GM23338 (cell line): ENCODE data around the gene OR51D1. TPM values are rescaled to one million over a fixed set of nuclear protein-coding genes. Genes with fewer than 3 reads are reported as not detected.

ENCODE experiments used
- ATAC-seq: fragments of 200-7000 bp; cut with Tn5 transposase; 3 replicates; pipeline ENCODE4 v1.9.1; 2020
- DNase-seq: peaks from one replicate; pipeline ENCODE4 v3.0.0-alpha.2; 2015; ENCODE audit warnings: low spot score
- H2AFZ ChIP-seq: fragments of 200-600 bp; sonication (generic); 2 replicates; pipeline ENCODE4 v1.8.0; 2016; ENCODE audit warnings: antibody characterized with exemption, mild to moderate bottlenecking, moderate library complexity
- H3F3A ChIP-seq: fragments of 200-600 bp; sonication (generic); replicated peaks from 2 replicates; pipeline ENCODE4 v1.8.0; 2017; ENCODE audit warnings: antibody characterized with exemption, mixed run types, low read depth
- H3K27ac ChIP-seq: fragments of 200-600 bp; sonication (generic); 2 replicates; pipeline ENCODE4 v1.6.1; 2016; ENCODE audit warnings: low read depth
- H3K27me3 ChIP-seq: fragments of 200-600 bp; sonication (generic); 2 replicates; pipeline ENCODE4 v1.8.0; 2016; ENCODE audit warnings: mild to moderate bottlenecking, mixed run types, moderate library complexity; ENCODE audit not compliant: insufficient read depth
- H3K36me3 ChIP-seq: fragments of 200-600 bp; sonication (generic); 2 replicates; pipeline ENCODE4 v1.8.0; 2016; ENCODE audit warnings: mild to moderate bottlenecking; ENCODE audit not compliant: insufficient read depth
- H3K4me1 ChIP-seq: fragments of 200-600 bp; sonication (generic); 2 replicates; pipeline ENCODE4 v1.8.0; 2016; ENCODE audit warnings: mild to moderate bottlenecking, moderate library complexity; ENCODE audit not compliant: insufficient read depth
- H3K4me2 ChIP-seq: fragments of 200-600 bp; sonication (generic); 2 replicates; pipeline ENCODE4 v1.7.1; 2017; ENCODE audit warnings: mixed run types
- H3K4me3 ChIP-seq: fragments of 200-600 bp; sonication (generic); 2 replicates; pipeline ENCODE4 v1.6.1; 2016; ENCODE audit warnings: mixed run types
- H3K79me2 ChIP-seq: fragments of 200-600 bp; sonication (generic); replicated peaks from 2 replicates; pipeline ENCODE4 v1.8.0; 2017; ENCODE audit warnings: mild to moderate bottlenecking; ENCODE audit not compliant: insufficient read depth
- H3K9me2 ChIP-seq: fragments of 200-600 bp; sonication (generic); 2 replicates; pipeline ENCODE4 v1.8.0; 2017; ENCODE audit not compliant: insufficient read depth
- H4K20me1 ChIP-seq: fragments of 200-600 bp; sonication (generic); replicated peaks from 2 replicates; pipeline ENCODE4 v1.8.0; 2017; ENCODE audit warnings: mild to moderate bottlenecking; ENCODE audit not compliant: insufficient read depth
- H3K27ac Mint-ChIP-seq: 2 replicates; pipeline ENCODE4 v1.8.0; 2020; ENCODE audit warnings: inconsistent platforms, mild to moderate bottlenecking, moderate library complexity, mixed read lengths
- H3K27me3 Mint-ChIP-seq: 3 replicates; pipeline ENCODE4 v1.8.0; 2022; ENCODE audit warnings: low read depth, mild to moderate bottlenecking, moderate library complexity, mixed read lengths, inconsistent platforms; ENCODE audit not compliant: insufficient read depth, poor library complexity
- H3K36me3 Mint-ChIP-seq: 3 replicates; pipeline ENCODE4 v1.8.0; 2021; ENCODE audit warnings: low read depth, mild to moderate bottlenecking, inconsistent platforms, moderate library complexity, mixed read lengths
- H3K4me1 Mint-ChIP-seq: 3 replicates; pipeline ENCODE4 v1.8.0; 2020; ENCODE audit warnings: mild to moderate bottlenecking, inconsistent platforms, mixed read lengths
- H3K4me3 Mint-ChIP-seq: 3 replicates; pipeline ENCODE4 v1.8.0; 2021; ENCODE audit warnings: moderate library complexity, mild to moderate bottlenecking, inconsistent platforms, mixed read lengths
- H3K9me3 Mint-ChIP-seq: 3 replicates; pipeline ENCODE4 v1.8.0; 2020; ENCODE audit warnings: moderate library complexity, mild to moderate bottlenecking, inconsistent platforms, mixed read lengths
- CREB1 ChIP-seq: fragments of 250-450 bp; sonication (Bioruptor Pico); IDR thresholded peaks from 2 replicates; pipeline ENCODE4 v1.5.0; 2020; ENCODE audit warnings: low read depth, mild to moderate bottlenecking, moderate library complexity
- CTCF ChIP-seq, 2 experiments: fragments of 200-600 bp in 1 of 2; sonication (generic) in 1 of 2; conservative IDR thresholded peaks; 2 replicates each; pipeline versions ENCODE4 v1.5.1 to v1.6.1; 2016 to 2017; ENCODE audit warnings: antibody characterized with exemption in 2 of 2, low read depth in 2 of 2, mild to moderate bottlenecking in 2 of 2, moderate library complexity in 1 of 2
- EZH2 ChIP-seq: fragments of 200-600 bp; sonication (generic); IDR thresholded peaks from one replicate; pipeline ENCODE4 v1.8.0; 2017; ENCODE audit warnings: antibody characterized with exemption, mild to moderate bottlenecking, low read depth; ENCODE audit not compliant: unreplicated experiment
- EZH2phosphoT487 ChIP-seq: fragments of 200-600 bp; sonication (generic); IDR thresholded peaks from one replicate; pipeline ENCODE4 v1.8.1; 2018; ENCODE audit warnings: antibody characterized with exemption; ENCODE audit not compliant: unreplicated experiment
- JUNB ChIP-seq: IDR thresholded peaks from one replicate; pipeline ENCODE4 v1.6.1; 2016; ENCODE audit warnings: antibody characterized with exemption; ENCODE audit not compliant: unreplicated experiment
- NANOG ChIP-seq: IDR thresholded peaks from 2 replicates; pipeline ENCODE4 v1.6.1; 2016; ENCODE audit warnings: antibody characterized with exemption, borderline replicate concordance
- POLR2AphosphoS5 ChIP-seq: IDR thresholded peaks from 2 replicates; pipeline ENCODE4 v1.6.1; 2016; ENCODE audit warnings: antibody characterized with exemption, low read depth
- REST ChIP-seq: IDR thresholded peaks from one replicate; pipeline ENCODE4 v1.6.1; 2018; ENCODE audit warnings: antibody characterized with exemption; ENCODE audit not compliant: unreplicated experiment
- STAT1 ChIP-seq: IDR thresholded peaks from one replicate; pipeline ENCODE4 v1.6.1; 2016; ENCODE audit warnings: antibody characterized with exemption; ENCODE audit not compliant: unreplicated experiment
- ZNF114 ChIP-seq: fragments of 250-450 bp; sonication (Bioruptor Pico); IDR thresholded peaks from 2 replicates; pipeline ENCODE4 v1.5.0; 2020; ENCODE audit warnings: mild to moderate bottlenecking, moderate library complexity
- ZNF331 ChIP-seq: fragments of 250-450 bp; sonication (Bioruptor Pico); IDR thresholded peaks from 2 replicates; pipeline ENCODE4 v1.5.0; 2020; ENCODE audit warnings: low read depth, mild to moderate bottlenecking, moderate library complexity
- polyA plus RNA-seq: library from polyadenylated mRNA; unstranded; fragments of >200 nt; fragmentation: Nextera tagmentation; extraction: Ambion mirVana; gene quantifications from 2 replicates; pipeline ENCODE4 v1.2.1, GENCODE V29; 2016
- total RNA-seq: library from RNA; depleted of rRNA; stranded (reverse); fragments of >200 nt; shearing (Covaris generic); gene quantifications from 2 replicates; pipeline ENCODE4 v1.2.3, GENCODE V29; 2014

The OR51D1 gene
- total and polyA plus RNA-seq, 2 experiments from 2014 or later = not detected

DNA sequence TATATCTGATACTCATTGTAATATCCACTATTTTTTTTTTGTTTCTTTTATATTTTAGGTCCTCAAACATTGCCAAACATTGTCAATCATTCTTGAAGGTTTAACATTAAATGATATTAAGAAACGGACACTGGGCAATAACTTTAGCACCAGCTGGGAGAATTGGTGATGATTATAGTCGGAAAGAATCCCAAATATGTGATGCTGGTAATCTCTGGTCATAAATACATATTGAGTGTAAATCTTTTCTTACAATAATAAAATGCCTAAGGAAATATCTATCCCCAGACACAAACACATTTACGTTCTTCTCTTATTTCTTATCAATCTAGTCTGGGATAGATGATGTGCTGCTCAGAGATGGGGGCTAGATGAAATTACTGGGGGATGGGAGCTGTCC, 35.2 kb downstream of the OR51D1 start:
- H3K9me3 Mint-ChIP-seq = no peaks in the 10 kb centered on the region
- H3K27ac ChIP-seq = no peak overlapping the region
- H3K4me2 ChIP-seq = no peak overlapping the region
- H3K27me3 ChIP-seq = no peaks in the 10 kb centered on the region
- no peaks in the 10 kb centered on the region for H3K4me1 ChIP-seq
- no peaks in the 10 kb centered on the region for H3K9me2 ChIP-seq
- no peaks in the 10 kb centered on the region for H3K36me3 ChIP-seq
- DNase-seq (no peak), ATAC-seq (no peak)
- H3K27ac Mint-ChIP-seq = no peak overlapping the region
- no peaks in the 10 kb centered on the region for H3K79me2 ChIP-seq
- H3K4me3 Mint-ChIP-seq = no peak overlapping the region
- no peaks in the 10 kb centered on the region for H3K4me1 Mint-ChIP-seq
- peaks cover 3% of the 10 kb centered on the region for H3K27me3 Mint-ChIP-seq
- H3K36me3 Mint-ChIP-seq = no peaks in the 10 kb centered on the region
- H2AFZ ChIP-seq = no peak overlapping the region
- TF ChIP-seq ZNF114 (CRISPR knock-in tag) = no peak
- no peak for TF ChIP-seq NANOG
- no peak for TF ChIP-seq EZH2phosphoT487
- TF ChIP-seq CREB1 (CRISPR knock-in tag) = no peak
- H3K4me3 ChIP-seq = no peak overlapping the region
- H4K20me1 ChIP-seq = no peaks in the 10 kb centered on the region
- H3F3A ChIP-seq = no peaks in the 10 kb centered on the region

- Mint-ChIP-seq H3K27ac (no peak overlapping the region), H3K9me3 (no peaks in the 10 kb centered on the region), H3K36me3 (no peaks in the 10 kb centered on the region), H3K27me3 (peaks cover 3% of the 10 kb centered on the region), H3K4me3 (no peak overlapping the region), H3K4me1 (no peaks in the 10 kb centered on the region)
- Histone ChIP-seq H3K9me2 (no peaks in the 10 kb centered on the region), H3K4me3 (no peak overlapping the region), H3K27ac (no peak overlapping the region), H3F3A (no peaks in the 10 kb centered on the region), H3K36me3 (no peaks in the 10 kb centered on the region), H3K4me1 (no peaks in the 10 kb centered on the region), H3K27me3 (no peaks in the 10 kb centered on the region), H3K4me2 (no peak overlapping the region), H3K79me2 (no peaks in the 10 kb centered on the region), H4K20me1 (no peaks in the 10 kb centered on the region), H2AFZ (peak overlapping the region; percentile 38; the same call in 1 of the 2 replicates)
- TF ChIP-seq REST = no peak
- no peak for TF ChIP-seq CREB1 (CRISPR knock-in tag)
- TF ChIP-seq ZNF114 (CRISPR knock-in tag) = no peak
- TF ChIP-seq JUNB = no peak
- ATAC-seq (no peak), DNase-seq (no peak)
Measured at GRCh38 chr11:4673781-4674180, 36.5 kb downstream of the OR51D1 start.

DNA sequence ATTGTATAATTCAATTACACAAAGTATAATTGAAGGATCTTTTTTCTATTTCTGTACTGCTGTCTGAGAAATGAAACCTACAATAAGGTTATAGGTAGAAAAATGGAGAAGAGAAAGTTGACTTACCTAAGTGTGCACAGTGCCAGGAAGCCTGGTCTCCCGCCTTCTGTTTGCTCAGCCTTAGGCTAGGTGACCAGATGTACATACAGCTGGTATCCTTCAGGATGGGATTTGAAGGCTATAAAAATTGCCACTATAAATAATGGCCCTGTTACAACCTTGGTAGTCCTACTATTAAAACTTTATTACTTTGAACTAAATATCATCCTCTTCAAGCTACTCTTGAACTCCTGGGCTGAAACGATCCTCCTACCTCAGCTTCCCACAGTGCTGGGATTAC, 40.7 kb downstream of the OR51D1 start:
- Histone ChIP-seq H2AFZ (no peak overlapping the region), H3K4me2 (no peak overlapping the region), H3F3A (no peaks in the 10 kb centered on the region), H3K79me2 (no peaks in the 10 kb centered on the region), H3K27me3 (no peaks in the 10 kb centered on the region), H3K9me2 (no peaks in the 10 kb centered on the region), H4K20me1 (no peaks in the 10 kb centered on the region), H3K36me3 (no peaks in the 10 kb centered on the region), H3K4me1 (no peaks in the 10 kb centered on the region), H3K4me3 (no peak overlapping the region), H3K27ac (no peak overlapping the region)
- no peak for DNase-seq
- no peaks in the 10 kb centered on the region for H3K9me3 Mint-ChIP-seq
- ATAC-seq = no peak
- H3K4me1 Mint-ChIP-seq = no peaks in the 10 kb centered on the region; the same call in 2 of the 3 replicates
- H3K27me3 Mint-ChIP-seq = peaks cover 3% of the 10 kb centered on the region
- H3K36me3 Mint-ChIP-seq = no peaks in the 10 kb centered on the region
- H3K4me3 Mint-ChIP-seq = no peak overlapping the region
- H3K27ac Mint-ChIP-seq = no peak overlapping the region
- TF ChIP-seq ZNF331 = no peak
- TF ChIP-seq EZH2 = no peak
- no peak for TF ChIP-seq REST
- no peak for TF ChIP-seq STAT1
- no peak for TF ChIP-seq CREB1 (CRISPR knock-in tag)
- TF ChIP-seq CTCF (conservative IDR thresholded peaks at IDR 0.05; ENCODE audit: low read depth in 2 of 2) = no peak
- TF ChIP-seq JUNB = no peak
- TF ChIP-seq EZH2phosphoT487 = no peak
- TF ChIP-seq POLR2AphosphoS5 = no peak
- TF ChIP-seq NANOG = no peak
- TF ChIP-seq ZNF114 (CRISPR knock-in tag) = no peak
